B cell (primary cell): Measurements from ENCODE around the gene LMNTD1. TPM values are rescaled to one million over a fixed set of nuclear protein-coding genes. Genes with fewer than 3 reads are reported as not detected.

Experiments
- ATAC-seq: fragments of 200-7000 bp; cut with Tn5 transposase; one replicate; pipeline ENCODE4 v1.10.0; 2021; ENCODE audit warnings: low read depth, mild to moderate bottlenecking, moderate number of reproducible peaks, moderate library complexity
- CTCF ChIA-PET: fragments of 350-600 bp; sonication (Branson Sonifier 250); formaldehyde crosslinking; loops from one replicate; lab custom pipeline; 2021; ENCODE audit warnings: antibody characterized with exemption, inconsistent platforms; lab: Charles Lee
- POLR2A ChIA-PET: fragments of 350-600 bp; sonication (Branson Sonifier 250); formaldehyde crosslinking; loops from one replicate; lab custom pipeline; 2021; ENCODE audit warnings: antibody characterized with exemption; lab: Charles Lee
- DNase-seq: peaks from one replicate; pipeline ENCODE4 v3.0.0; 2013
- H2AFZ ChIP-seq: 2 replicates; pipeline ENCODE4 v1.6.1; 2012; ENCODE audit warnings: mild to moderate bottlenecking, low read depth, low read length; ENCODE audit not compliant: insufficient read depth, poor library complexity, severe bottlenecking
- H3K27ac ChIP-seq, 2 donors: 1 replicate in 1 of 2; 2 replicates in 1 of 2; pipeline ENCODE4 v1.5.1; 2012 to 2013; ENCODE audit warnings: low read length in 2 of 2, mild to moderate bottlenecking in 2 of 2, moderate library complexity in 1 of 2
- H3K27me3 ChIP-seq, 4 experiments: fragments of 200-600 bp in 1 of 4; sonication (generic) in 1 of 4; replicated peaks in 1 of 4; 1 replicate in 2 of 4; 2 replicates in 2 of 4; pipeline versions ENCODE4 v1.6.1 to v1.7.0; 2013 to 2016; ENCODE audit warnings: low read length in 3 of 4, mild to moderate bottlenecking in 2 of 4, mixed read lengths in 1 of 4, moderate library complexity in 1 of 4; ENCODE audit not compliant: insufficient read depth in 4 of 4, control insufficient read depth in 3 of 4; ENCODE audit errors: control extremely low read depth in 1 of 4
- H3K36me3 ChIP-seq, 2 experiments: replicated peaks in 1 of 2; 1 replicate in 1 of 2; 2 replicates in 1 of 2; pipeline versions ENCODE4 v1.6.1 to v1.7.1; 2013; ENCODE audit warnings: low read length in 1 of 2; ENCODE audit not compliant: insufficient read depth in 2 of 2, control insufficient read depth in 1 of 2; ENCODE audit errors: control extremely low read depth in 1 of 2, extremely low read depth in 1 of 2
- H3K4me1 ChIP-seq, 2 donors: fragments of 200-600 bp in 1 of 2; sonication (generic) in 1 of 2; 1 replicate in 1 of 2; 2 replicates in 1 of 2; pipeline versions ENCODE4 v1.5.1 to v1.6.1; 2013 to 2017; ENCODE audit warnings: low read length in 2 of 2; ENCODE audit not compliant: control insufficient read depth in 2 of 2, insufficient read depth in 2 of 2
- H3K4me2 ChIP-seq: replicated peaks from 2 replicates; pipeline ENCODE3; 2012; ENCODE audit warnings: mild to moderate bottlenecking, low read depth, low read length; ENCODE audit not compliant: poor library complexity, severe bottlenecking
- H3K4me3 ChIP-seq, 5 experiments: fragments of 200-600 bp in 1 of 5; sonication (generic) in 1 of 5; 1 replicate in 3 of 5; 2 replicates in 2 of 5; pipeline versions ENCODE4 v1.5.1 to v1.7.0; 2011 to 2016; ENCODE audit warnings: low read length in 4 of 5, mild to moderate bottlenecking in 4 of 5, low read depth in 2 of 5, control low read depth in 1 of 5, moderate library complexity in 1 of 5; ENCODE audit not compliant: insufficient read depth in 1 of 5; ENCODE audit errors: control extremely low read depth in 1 of 5, extremely low read depth in 1 of 5
- H3K79me2 ChIP-seq: fragments of 200-600 bp; sonication (generic); one replicate; pipeline ENCODE4 v1.6.0; 2016; ENCODE audit warnings: low read length; ENCODE audit not compliant: control insufficient read depth, insufficient read depth
- H3K9ac ChIP-seq: fragments of 200-600 bp; sonication (generic); 2 replicates; pipeline ENCODE4 v1.6.1; 2017; ENCODE audit warnings: mild to moderate bottlenecking, low read length, moderate library complexity
- H3K9me3 ChIP-seq, 3 donors: one replicate each; pipeline versions ENCODE4 v1.6.1 to v1.7.1; 2013; ENCODE audit warnings: low read length in 2 of 3; ENCODE audit not compliant: control insufficient read depth in 2 of 3, insufficient read depth in 1 of 3; ENCODE audit errors: control extremely low read depth in 1 of 3
- H4K20me1 ChIP-seq: 2 replicates; pipeline ENCODE4 v1.6.0; 2012; ENCODE audit warnings: mild to moderate bottlenecking, low read length; ENCODE audit not compliant: insufficient read depth, control insufficient read depth, poor library complexity, severe bottlenecking
- H3K27ac Mint-ChIP-seq: one replicate; pipeline ENCODE4 v1.8.0; 2021; ENCODE audit warnings: mixed read lengths
- H3K27me3 Mint-ChIP-seq: one replicate; pipeline ENCODE4 v1.8.0; 2021; ENCODE audit warnings: mixed read lengths
- H3K4me1 Mint-ChIP-seq: one replicate; pipeline ENCODE4 v1.8.0; 2021; ENCODE audit warnings: mixed read lengths
- H3K4me3 Mint-ChIP-seq: one replicate; pipeline ENCODE4 v1.8.0; 2021; ENCODE audit warnings: mixed read lengths
- H3K9me3 Mint-ChIP-seq: one replicate; pipeline ENCODE4 v1.8.0; 2022; ENCODE audit warnings: mixed read lengths; ENCODE audit not compliant: insufficient read depth
- EZH2 ChIP-seq: IDR thresholded peaks from 2 replicates; pipeline ENCODE4 v1.6.1; 2012; ENCODE audit warnings: borderline replicate concordance, low read depth, mild to moderate bottlenecking, moderate library complexity, low read length; ENCODE audit not compliant: insufficient read depth, poor library complexity, severe bottlenecking
- WGBS: methylation state at CpG from one replicate; pipeline ENCODE4 v1.1.5; 2013; ENCODE audit warnings: missing lambda C conversion rate; ENCODE audit not compliant: insufficient coverage; 5-methylcytosine and 5-hydroxymethylcytosine counted together
- intact Hi-C: fragments of 100-400 bp; cut with micrococcal nuclease; formaldehyde crosslinking; loops from one replicate; pipeline ENCODE4 v1.10.0; 2022
- polyA plus RNA-seq: library from polyadenylated mRNA; depleted of rRNA; stranded (reverse); fragments of >200 nt; gene quantifications from 2 replicates; pipeline ENCODE4 v1.2.3, GENCODE V29; 2012
- total RNA-seq, 2 donors: library from RNA; stranded (reverse); fragments of 120-200 nt in 1 of 2; gene quantifications; 1 replicate in 1 of 2; 2 replicates in 1 of 2; pipeline versions ENCODE4 v1.2.3 to v1.2.4, GENCODE V29; 2013 to 2022
- TF ChIP-seq, protein P1 (sequence below): fragments of 200-600 bp; IDR thresholded peaks from one replicate; pipeline ENCODE4 v1.8.0; 2022; ENCODE audit warnings: antibody characterized with exemption, mild to moderate bottlenecking

LMNTD1 gene
- total and polyA plus RNA-seq, 2 donors (not counting 1 experiment from before 2014, with no cell fraction given): not detected

DNA sequence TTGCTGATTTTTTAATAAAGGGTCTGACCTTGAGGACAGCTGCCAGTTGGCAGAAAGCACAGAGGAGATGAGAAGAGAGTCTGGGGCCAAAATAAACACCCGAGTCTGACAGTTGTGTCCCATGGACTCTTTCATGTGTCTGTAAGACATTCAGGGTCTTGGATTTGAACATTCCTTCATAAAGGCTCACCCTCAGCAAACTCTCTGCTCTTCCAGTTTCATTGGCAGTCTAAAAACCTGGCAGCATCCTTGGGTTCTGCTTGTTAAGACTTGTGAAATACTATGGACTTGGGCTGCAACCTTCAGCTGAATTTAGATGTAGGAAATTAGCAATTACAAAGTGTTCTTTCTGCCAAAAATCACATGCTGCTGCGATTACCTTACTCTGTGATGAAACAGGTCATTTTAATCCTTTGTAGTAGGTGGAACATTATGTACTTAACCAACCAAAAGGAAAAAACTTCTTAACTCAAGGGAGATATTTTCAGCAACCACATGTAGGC lies 32.0 kb upstream of the LMNTD1 start:
- Mint-ChIP-seq H3K4me1 (no peaks in the 10 kb centered on the region), H3K4me3 (no peak overlapping the region), H3K27ac (no peak overlapping the region), H3K9me3 (no peaks in the 10 kb centered on the region), H3K27me3 (peaks cover 8% of the 10 kb centered on the region)
- no peaks in the 10 kb centered on the region for H3K4me1 ChIP-seq
- H4K20me1 ChIP-seq: no peaks in the 10 kb centered on the region
- no peak overlapping the region for H3K9ac ChIP-seq
- no peaks in the 10 kb centered on the region for H3K36me3 ChIP-seq
- H3K27ac ChIP-seq: no peak overlapping the region
- H2AFZ ChIP-seq: no peak overlapping the region
- CTCF ChIA-PET: no interaction called here
- H3K9me3 ChIP-seq: no peaks in the 10 kb centered on the region
- H3K79me2 ChIP-seq: no peaks in the 10 kb centered on the region
- no peaks in the 10 kb centered on the region for H3K27me3 ChIP-seq
- TF ChIP-seq, protein P1, sequence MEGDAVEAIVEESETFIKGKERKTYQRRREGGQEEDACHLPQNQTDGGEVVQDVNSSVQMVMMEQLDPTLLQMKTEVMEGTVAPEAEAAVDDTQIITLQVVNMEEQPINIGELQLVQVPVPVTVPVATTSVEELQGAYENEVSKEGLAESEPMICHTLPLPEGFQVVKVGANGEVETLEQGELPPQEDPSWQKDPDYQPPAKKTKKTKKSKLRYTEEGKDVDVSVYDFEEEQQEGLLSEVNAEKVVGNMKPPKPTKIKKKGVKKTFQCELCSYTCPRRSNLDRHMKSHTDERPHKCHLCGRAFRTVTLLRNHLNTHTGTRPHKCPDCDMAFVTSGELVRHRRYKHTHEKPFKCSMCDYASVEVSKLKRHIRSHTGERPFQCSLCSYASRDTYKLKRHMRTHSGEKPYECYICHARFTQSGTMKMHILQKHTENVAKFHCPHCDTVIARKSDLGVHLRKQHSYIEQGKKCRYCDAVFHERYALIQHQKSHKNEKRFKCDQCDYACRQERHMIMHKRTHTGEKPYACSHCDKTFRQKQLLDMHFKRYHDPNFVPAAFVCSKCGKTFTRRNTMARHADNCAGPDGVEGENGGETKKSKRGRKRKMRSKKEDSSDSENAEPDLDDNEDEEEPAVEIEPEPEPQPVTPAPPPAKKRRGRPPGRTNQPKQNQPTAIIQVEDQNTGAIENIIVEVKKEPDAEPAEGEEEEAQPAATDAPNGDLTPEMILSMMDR: no peak
- TF ChIP-seq EZH2: no peak
- WGBS: 71% methylated on average over 1 of the region's 2 CpGs
- POLR2A ChIA-PET: no interaction called here
- ATAC-seq: no peak
- H3K4me3 ChIP-seq: no peak overlapping the region
- no peak for DNase-seq
- intact Hi-C loops: no loop called here
- no peak overlapping the region for H3K4me2 ChIP-seq

DNA sequence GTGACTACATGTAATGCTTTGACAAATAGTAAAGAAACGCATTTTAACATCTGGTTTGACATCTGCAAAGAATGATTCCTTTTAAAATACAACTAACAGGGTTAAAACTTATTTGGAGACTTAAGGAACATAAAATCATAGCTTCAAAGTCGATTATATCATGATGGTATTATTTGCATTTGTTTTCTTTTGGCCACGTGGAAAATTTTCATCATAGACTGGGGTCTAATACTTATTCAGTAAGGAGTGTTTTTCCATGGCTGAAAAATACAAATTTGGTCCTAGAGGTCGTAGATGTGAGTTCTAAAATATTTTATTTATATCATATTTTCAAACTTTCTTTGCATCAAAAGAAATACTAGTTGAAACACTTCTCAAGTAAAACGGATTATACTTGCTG lies 31.5 kb upstream of the LMNTD1 start:
- H3K79me2 ChIP-seq: no peaks in the 10 kb centered on the region
- H3K9me3 ChIP-seq: no peaks in the 10 kb centered on the region
- ChIA-PET POLR2A (no interaction called here), CTCF (no interaction called here)
- no peaks in the 10 kb centered on the region for H3K4me1 ChIP-seq
- no peak for DNase-seq
- ATAC-seq: no peak
- no peak overlapping the region for H3K27ac ChIP-seq
- no peak overlapping the region for H2AFZ ChIP-seq
- no peaks in the 10 kb centered on the region for H4K20me1 ChIP-seq
- H3K4me3 ChIP-seq: no peak overlapping the region
- H3K4me3 Mint-ChIP-seq: no peak overlapping the region
- intact Hi-C loops: no loop called here
- TF ChIP-seq, protein P1: no peak
- TF ChIP-seq EZH2: no peak
- H3K4me1 Mint-ChIP-seq: no peaks in the 10 kb centered on the region
- H3K4me2 ChIP-seq: no peak overlapping the region
- H3K27me3 Mint-ChIP-seq: peaks cover 13% of the 10 kb centered on the region
- H3K27me3 ChIP-seq: no peaks in the 10 kb centered on the region
- no peak overlapping the region for H3K9ac ChIP-seq
- H3K27ac Mint-ChIP-seq: no peak overlapping the region
- no peaks in the 10 kb centered on the region for H3K36me3 ChIP-seq
- no CpG with 5 or more reads among the region's 5 CpGs for WGBS
- H3K9me3 Mint-ChIP-seq: no peaks in the 10 kb centered on the region
